Stimulated activated CD4-positive, alpha-beta T cell treated with anti-CD3 and anti-CD28 coated beads, Interleukin-1b, Interleukin-23, amount 100 ng/mL, for 48 hours (primary cell): Measurements from ENCODE around the gene CXorf65.

Experiments used
- DNase-seq: peaks from one replicate; pipeline ENCODE4 v3.0.0-alpha.2; 2020

Gene CXorf65

GRCh38 chrX:71105628-71106027, 912 bp downstream of the CXorf65 start:
- no peak for DNase-seq

- DNase-seq: peak; percentile 45
Measured at GRCh38 chrX:71103110-71103983, 3.2 kb downstream of the CXorf65 start.

GRCh38 chrX:71102292-71102691, 4.2 kb downstream of the CXorf65 start:
- DNase-seq: no peak

DNA sequence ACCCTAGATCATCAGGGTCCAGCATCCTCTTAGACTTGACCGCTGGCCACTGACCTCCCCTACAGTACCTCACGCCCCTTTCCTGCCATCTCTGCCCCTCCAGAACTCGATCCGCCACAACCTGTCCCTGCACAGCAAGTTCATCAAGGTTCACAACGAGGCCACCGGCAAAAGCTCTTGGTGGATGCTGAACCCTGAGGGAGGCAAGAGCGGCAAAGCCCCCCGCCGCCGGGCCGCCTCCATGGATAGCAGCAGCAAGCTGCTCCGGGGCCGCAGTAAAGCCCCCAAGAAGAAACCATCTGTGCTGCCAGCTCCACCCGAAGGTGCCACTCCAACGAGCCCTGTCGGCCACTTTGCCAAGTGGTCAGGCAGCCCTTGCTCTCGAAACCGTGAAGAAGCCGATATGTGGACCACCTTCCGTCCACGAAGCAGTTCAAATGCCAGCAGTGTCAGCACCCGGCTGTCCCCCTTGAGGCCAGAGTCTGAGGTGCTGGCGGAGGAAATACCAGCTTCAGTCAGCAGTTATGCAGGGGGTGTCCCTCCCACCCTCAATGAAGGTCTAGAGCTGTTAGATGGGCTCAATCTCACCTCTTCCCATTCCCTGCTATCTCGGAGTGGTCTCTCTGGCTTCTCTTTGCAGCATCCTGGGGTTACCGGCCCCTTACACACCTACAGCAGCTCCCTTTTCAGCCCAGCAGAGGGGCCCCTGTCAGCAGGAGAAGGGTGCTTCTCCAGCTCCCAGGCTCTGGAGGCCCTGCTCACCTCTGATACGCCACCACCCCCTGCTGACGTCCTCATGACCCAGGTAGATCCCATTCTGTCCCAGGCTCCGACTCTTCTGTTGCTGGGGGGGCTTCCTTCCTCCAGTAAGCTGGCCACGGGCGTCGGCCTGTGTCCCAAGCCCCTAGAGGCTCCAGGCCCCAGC, 5.7 kb downstream of the CXorf65 start:
- DNase-seq: no peak

DNA sequence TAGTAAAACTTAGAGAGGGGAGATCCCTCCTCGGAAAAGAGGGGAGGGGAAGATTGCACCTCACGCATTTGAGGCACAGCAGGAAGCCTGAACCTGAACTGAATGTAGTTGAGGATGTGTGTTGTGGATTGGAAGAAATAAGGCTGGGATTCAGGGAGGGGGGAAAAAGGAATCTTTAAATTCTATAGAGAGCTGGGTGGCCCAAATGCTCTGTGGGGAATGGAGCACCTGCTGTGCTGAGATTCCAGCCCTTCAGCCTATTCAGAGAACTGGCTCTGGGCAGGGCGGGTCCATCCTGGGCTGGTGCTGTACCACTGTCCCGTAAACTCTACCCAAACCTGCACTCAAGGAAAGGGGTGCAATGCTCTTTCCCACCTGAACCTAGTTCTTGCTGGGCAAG, 6.8 kb downstream of the CXorf65 start:
- DNase-seq: no peak

DNA sequence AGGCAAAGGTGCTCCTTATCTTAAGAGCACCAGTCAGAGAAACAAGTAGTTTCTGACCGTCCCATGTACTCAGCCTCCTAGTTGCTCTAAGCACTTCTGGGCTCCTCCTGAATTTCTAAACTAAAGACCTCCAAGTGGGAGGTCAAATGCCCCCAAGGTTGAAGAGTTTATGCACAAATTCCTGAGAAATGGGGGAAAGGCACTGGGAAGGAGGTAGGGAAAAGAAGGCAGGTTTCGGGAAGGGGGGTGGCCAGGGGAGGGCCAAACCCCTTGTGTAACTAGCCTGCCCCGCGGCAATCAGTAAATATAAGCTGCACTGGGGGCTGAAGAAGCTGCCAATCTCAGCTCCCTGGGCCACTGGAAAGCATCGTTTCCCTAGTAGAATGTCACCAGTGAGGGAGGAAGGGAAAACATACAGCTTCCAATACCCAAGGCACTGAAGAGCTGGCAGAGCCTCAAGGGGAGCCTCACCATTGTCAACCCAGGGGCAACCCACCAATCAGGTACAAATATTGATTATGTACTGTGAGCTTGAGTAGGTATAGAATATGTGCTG, 7.5 kb downstream of the CXorf65 start:
- DNase-seq: no peak

DNA sequence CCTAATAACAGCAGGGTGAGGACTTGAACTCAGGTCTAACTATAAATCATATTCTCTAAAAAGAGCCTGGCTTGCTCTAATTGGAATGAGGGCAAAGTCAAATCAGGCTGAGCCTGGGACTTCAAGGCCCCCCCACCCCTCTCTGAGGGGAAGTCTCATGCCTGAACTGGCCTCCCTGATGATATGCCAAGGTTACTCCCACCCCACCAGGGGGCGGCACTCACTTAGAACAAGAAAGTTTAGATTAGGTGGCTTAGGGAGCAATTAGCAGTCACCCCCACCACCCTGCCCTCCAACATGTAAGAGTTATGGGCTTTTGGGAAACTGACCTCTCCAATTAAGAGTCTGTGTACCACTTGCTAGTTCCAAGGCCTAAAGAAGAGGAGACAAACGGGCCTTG, 8.2 kb downstream of the CXorf65 start:
- DNase-seq: peak; percentile 67

DNA sequence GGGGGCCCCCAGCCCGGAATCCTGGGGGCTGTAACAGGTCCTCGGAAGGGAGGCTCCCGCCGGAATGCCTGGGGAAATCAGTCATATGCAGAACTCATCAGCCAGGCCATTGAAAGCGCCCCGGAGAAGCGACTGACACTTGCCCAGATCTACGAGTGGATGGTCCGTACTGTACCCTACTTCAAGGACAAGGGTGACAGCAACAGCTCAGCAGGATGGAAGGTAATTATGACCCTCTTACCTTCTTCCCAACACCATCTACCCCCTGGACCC, 9.8 kb downstream of the CXorf65 start:
- no peak for DNase-seq

- no peak for DNase-seq
Measured at GRCh38 chrX:71095981-71096759, 10.4 kb downstream of the CXorf65 start.

DNA sequence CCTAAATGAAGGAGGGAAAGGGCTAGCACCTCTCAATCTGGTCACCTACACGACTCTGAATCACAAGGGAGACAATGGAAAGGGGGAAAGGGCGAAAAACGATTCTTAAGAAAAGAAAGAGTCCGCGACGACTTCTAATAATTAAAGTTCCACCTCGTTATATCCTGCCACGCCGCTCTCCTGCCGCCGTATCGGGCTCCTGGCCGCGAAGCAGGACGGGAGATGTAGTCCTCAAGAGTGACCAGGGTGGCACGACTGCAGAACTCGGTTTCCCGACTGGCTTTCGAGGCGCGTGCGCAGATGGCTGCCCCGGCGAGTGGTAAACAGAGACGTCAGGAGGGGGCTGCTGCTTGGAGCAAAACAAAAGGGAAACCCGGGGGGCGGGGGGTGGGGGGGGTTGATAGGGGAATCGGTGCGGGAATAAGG, 11.0 kb downstream of the CXorf65 start, which contains the start of gene FOXO4:
Gene FOXO4, plus strand, starts transcription at position 297 of the 426 bp plus-strand sequence. CDS start 678 bp downstream, outside the sequence.
- DNase-seq: peak; percentile 86

- no peak for DNase-seq
Measured at GRCh38 chrX:71095033-71095432, 11.5 kb downstream of the CXorf65 start.

GRCh38 chrX:71091263-71091662, 15.3 kb downstream of the CXorf65 start:
- no peak for DNase-seq

- DNase-seq: no peak
Measured at GRCh38 chrX:71085900-71086299, 20.6 kb downstream of the CXorf65 start.

DNA sequence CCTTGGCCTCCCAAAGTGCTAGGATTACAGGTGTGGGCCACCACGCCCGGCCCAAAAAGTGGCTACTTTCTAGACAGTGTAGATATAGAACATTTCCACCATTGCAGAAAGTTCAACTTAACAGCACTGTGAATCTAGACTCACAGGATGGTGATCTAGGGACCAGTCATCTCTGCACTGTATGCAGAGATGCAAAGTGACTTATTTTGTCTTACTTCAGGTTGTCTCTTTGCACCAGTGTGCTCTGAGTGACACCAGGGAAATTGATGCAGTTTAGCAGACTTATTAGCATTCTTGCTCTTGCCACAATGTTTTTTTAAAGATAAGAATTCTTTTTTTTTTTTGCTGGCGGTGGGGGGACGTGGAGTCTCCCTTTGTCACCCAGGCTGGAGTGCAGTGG, 23.7 kb downstream of the CXorf65 start:
- no peak for DNase-seq

DNA sequence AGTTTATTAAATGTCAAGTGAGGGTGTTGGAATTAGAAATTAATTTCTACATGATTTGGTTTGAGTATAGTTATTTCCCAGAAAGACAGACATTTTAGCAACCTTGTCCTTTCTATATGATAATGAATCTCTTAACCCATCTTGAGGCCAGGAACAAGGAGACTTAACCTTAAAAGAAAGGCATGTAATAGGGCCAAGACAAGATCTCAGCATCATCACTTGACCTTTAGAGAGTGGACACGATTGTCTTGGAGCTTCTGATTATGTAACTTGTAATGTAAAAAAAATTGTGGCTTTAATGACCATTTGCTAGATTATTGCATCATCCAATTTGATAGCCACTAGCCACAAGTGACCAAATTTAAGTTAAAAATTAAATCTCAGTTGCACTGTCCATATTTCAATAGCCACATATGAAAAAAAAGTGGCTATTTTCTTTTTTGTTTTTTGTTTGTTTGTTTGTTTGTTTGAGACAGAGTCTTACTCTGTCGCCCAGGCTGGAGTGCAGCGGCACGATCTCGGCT, 24.4 kb downstream of the CXorf65 start:
- DNase-seq: no peak

- DNase-seq: no peak
Measured at GRCh38 chrX:71081330-71082123, 25.0 kb downstream of the CXorf65 start.

GRCh38 chrX:71070531-71070930, 36.0 kb downstream of the CXorf65 start:
- no peak for DNase-seq

GRCh38 chrX:71068044-71068918, 38.3 kb downstream of the CXorf65 start, which contains the start of gene SNX12:
Gene SNX12 (minus strand): TSS chrX:71068334. CDS start chrX:71068306, 28 bp downstream.
- peak; percentile 91 for DNase-seq

- no peak for DNase-seq
Measured at GRCh38 chrX:71067712-71068043, 38.9 kb downstream of the CXorf65 start.

- no peak for DNase-seq
Measured at GRCh38 chrX:71067089-71067488, 39.5 kb downstream of the CXorf65 start.

DNA sequence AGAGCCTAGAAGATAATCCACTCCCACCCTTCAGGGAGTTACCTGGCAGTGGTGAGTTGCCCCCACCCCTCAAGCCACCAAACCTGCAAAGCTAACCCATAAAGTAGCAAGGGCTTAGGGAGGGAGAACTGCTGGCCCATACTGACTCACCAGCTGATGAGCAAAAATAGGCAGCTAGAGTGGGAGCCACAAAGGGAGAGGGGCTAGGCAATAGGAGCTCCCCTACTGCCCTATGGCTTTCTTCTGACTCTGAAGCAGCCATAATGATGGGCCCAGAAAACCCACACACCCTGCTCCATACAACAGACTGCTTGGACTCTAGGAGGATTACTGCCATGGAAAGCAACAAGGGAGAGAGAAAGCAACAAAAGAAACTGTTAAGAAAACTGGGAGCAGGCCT, 46.4 kb downstream of the CXorf65 start:
- no peak for DNase-seq
